OCI-LY3 (cell line): ENCODE measurements around the gene IL17RA.

Experiments used
- CTCF ChIP-seq: fragments of 200-600, 300-600 bp; sonication (generic); IDR thresholded peaks from 2 replicates; pipeline ENCODE4 v1.5.1; 2014; ENCODE audit warnings: antibody characterized with exemption, low read length, low read depth
- EZH2phosphoT487 ChIP-seq: fragments of 200-600 bp; shearing (Covaris generic); IDR thresholded peaks from 2 replicates; pipeline ENCODE4 v1.6.1; 2018; ENCODE audit warnings: antibody characterized with exemption, mixed run types, low read depth

GRCh38 chr22:17100621-17101020 lies 15.8 kb downstream of the IL17RA start:
- TF ChIP-seq CTCF: no peak
- TF ChIP-seq EZH2phosphoT487: no peak
